Mucosa of rectum (tissue), 2 donors: ENCODE data around the gene SDK1.
"Not testable (repeated sequence)": the region's sequence is repeated elsewhere in the genome, so short reads cannot be mapped to it uniquely, and the experiment has no call there.

Experiments used
- H3K27ac ChIP-seq, 2 donors: one replicate each; pipeline ENCODE4 v1.7.0; 2013; ENCODE audit warnings: inconsistent platforms in 2 of 2, low read depth in 2 of 2, low read length in 2 of 2
- H3K27me3 ChIP-seq, 2 donors: one replicate each; pipeline ENCODE4 v1.7.0; 2013; ENCODE audit warnings: low read length in 2 of 2; ENCODE audit not compliant: control insufficient read depth in 2 of 2, insufficient read depth in 2 of 2
- H3K36me3 ChIP-seq, 2 donors: one replicate each; pipeline ENCODE4 v1.7.0; 2013; ENCODE audit warnings: low read length in 2 of 2; ENCODE audit not compliant: control insufficient read depth in 2 of 2, insufficient read depth in 2 of 2
- H3K4me1 ChIP-seq, 2 donors: one replicate each; pipeline ENCODE4 v1.7.0; 2013; ENCODE audit warnings: low read length in 2 of 2, mild to moderate bottlenecking in 1 of 2; ENCODE audit not compliant: control insufficient read depth in 2 of 2, insufficient read depth in 2 of 2
- H3K4me3 ChIP-seq, 2 donors: one replicate each; pipeline ENCODE4 v1.7.0; 2013; ENCODE audit warnings: low read length in 2 of 2
- H3K9ac ChIP-seq, 2 donors: one replicate each; pipeline ENCODE4 v1.7.0; 2013; ENCODE audit warnings: low read length in 2 of 2, low read depth in 1 of 2, mild to moderate bottlenecking in 1 of 2
- H3K9me3 ChIP-seq, 2 donors: one replicate each; pipeline ENCODE4 v1.7.0; 2013; ENCODE audit warnings: low read length in 2 of 2; ENCODE audit not compliant: control insufficient read depth in 2 of 2
- donor health status: healthy.
- donor health status: Normal muscosa, but diverticular disease.

SDK1 gene

DNA sequence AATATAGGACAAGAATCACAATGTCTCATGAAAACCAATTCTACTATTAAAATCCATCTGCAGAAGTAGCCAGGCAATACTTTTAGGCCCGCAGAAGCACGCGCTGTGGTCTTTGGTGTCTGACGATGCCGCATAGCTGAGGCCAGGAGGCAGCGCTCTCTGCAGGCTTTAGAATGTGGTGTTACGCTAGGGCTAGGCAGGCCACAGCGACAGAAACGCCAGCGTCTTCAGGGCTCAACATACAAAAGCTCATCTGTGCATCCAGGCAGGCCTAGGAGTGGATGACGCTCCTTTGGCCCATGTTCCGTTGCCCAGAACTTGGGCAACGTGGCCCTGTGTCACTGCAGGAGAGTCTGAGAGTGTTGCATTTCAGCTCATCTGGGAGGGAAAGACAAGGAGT, 779.9 kb downstream of the SDK1 start:
- Histone ChIP-seq H3K27ac (no peak overlapping the region), H3K4me3 (no peak overlapping the region), H3K9me3 (no peaks in the 10 kb centered on the region), H3K4me1 (no peaks in the 10 kb centered on the region), H3K36me3 (peaks cover 0 to 4% of the 10 kb centered on the region in 2 donors), H3K9ac (no peak overlapping the region), H3K27me3 (no peaks in the 10 kb centered on the region)

GRCh38 chr7:4083513-4083912, 782.5 kb downstream of the SDK1 start:
- H3K4me3 ChIP-seq = no peak overlapping the region
- no peaks in the 10 kb centered on the region for H3K27me3 ChIP-seq

GRCh38 chr7:4084271-4084670, 783.2 kb downstream of the SDK1 start:
- no peaks in the 10 kb centered on the region for H3K36me3 ChIP-seq
- H3K9me3 ChIP-seq = no peaks in the 10 kb centered on the region
- H3K4me3 ChIP-seq = no peak overlapping the region
- no peak overlapping the region for H3K9ac ChIP-seq
- no peaks in the 10 kb centered on the region for H3K4me1 ChIP-seq
- H3K27me3 ChIP-seq = no peaks in the 10 kb centered on the region
- H3K27ac ChIP-seq = no peak overlapping the region

More at GRCh38 chr7:4083513-4083912, 782.5 kb downstream of the SDK1 start:
- H3K36me3 ChIP-seq = no peaks in the 10 kb centered on the region
- H3K27ac ChIP-seq = no peak overlapping the region
- no peaks in the 10 kb centered on the region for H3K4me1 ChIP-seq
- no peaks in the 10 kb centered on the region for H3K9me3 ChIP-seq
- no peak overlapping the region for H3K9ac ChIP-seq

DNA sequence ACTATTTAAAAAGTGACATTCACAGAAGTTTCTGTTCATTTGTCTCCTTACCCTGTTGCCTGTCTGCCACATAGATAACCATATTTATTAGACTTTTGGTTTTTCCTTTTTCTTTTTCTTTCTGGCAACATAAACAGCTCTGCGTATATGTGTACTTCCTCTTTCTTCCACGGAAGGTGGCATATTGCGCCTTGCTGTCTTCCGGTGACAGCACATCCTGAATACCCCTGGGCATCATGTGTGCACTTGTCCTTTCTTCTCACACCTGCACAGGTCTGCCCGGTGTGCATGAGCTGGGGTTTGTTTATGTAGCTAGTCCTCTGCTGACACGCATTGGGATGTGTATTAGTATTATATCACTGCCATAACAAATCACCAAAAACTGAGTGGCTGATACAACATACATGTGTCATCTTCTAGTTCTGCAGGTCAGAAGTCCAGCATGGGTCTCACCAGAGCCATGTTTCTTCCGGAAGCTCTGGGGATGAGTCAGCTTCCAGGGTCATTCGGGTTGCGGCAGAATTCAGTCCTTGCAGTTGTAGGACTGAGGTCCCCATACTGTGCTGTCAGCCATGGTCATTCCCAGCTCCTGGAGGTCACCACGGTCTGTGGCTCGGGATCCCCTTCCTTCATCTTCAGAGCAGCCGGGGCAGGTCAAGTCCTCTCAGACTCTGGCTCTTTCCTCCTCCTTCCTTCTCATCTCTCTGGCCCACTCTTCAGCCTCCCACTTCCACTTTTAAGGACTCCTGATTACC, 785.1 kb downstream of the SDK1 start:
- Histone ChIP-seq H3K27ac (no peak overlapping the region), H3K4me1 (no peaks in the 10 kb centered on the region), H3K9me3 (peaks cover 0 to 6% of the 10 kb centered on the region in 2 donors), H3K9ac (no peak overlapping the region), H3K4me3 (no peak overlapping the region), H3K27me3 (no peaks in the 10 kb centered on the region), H3K36me3 (no peaks in the 10 kb centered on the region)

DNA sequence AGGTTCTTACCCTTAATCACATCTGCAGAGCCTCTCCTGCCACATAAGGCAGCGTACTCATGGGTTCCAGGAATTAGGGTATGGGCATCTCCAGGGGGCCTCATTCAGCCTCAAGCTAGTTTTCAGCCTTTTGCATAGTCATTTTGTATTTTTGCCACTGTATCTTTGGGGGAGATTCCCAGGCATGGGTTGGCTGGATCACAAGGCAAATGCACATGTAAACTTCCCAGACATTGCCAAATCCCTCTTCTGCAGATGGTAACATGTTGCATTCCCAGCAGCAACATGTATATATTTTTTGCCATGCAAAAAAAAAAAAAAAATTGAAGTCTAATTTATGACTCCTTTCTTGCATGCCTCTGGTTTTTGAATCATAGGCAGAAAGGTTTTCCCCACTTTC, 785.7 kb downstream of the SDK1 start:
- Histone ChIP-seq H3K9ac (no peak overlapping the region), H3K27ac (no peak overlapping the region)

DNA sequence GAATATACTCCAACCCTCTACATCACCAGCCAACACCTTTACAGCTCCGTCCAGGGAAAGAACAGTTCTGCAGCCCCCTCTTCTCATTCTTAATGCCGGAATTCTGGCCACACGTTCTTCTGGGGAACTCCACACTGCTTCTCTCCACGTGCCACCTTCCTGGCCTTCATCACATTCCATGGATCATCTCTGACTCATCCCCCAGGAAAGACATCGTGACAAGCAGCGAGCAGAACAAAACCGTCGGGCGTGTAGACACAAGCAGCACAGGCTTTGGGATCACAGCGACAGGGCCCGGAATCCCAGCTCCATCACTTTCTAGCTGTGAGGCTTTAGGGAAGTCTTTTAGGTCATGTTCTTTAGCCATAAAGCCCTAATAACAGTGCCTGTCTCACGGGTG, 790.7 kb downstream of the SDK1 start:
- peaks cover 0 to 2% of the 10 kb centered on the region in 2 donors for H3K4me1 ChIP-seq
- no peak overlapping the region for H3K4me3 ChIP-seq
- H3K27ac ChIP-seq = no peak overlapping the region
- peaks cover 0 to 6% of the 10 kb centered on the region in 2 donors for H3K9me3 ChIP-seq
- no peaks in the 10 kb centered on the region for H3K27me3 ChIP-seq
- H3K36me3 ChIP-seq = no peaks in the 10 kb centered on the region
- H3K9ac ChIP-seq = no peak overlapping the region

More for the DNA sequence above, 785.7 kb downstream of the SDK1 start:
- Histone ChIP-seq H3K4me1 (no peaks in the 10 kb centered on the region), H3K36me3 (no peaks in the 10 kb centered on the region), H3K9me3 (peaks cover 0 to 6% of the 10 kb centered on the region in 2 donors), H3K4me3 (no peak overlapping the region), H3K27me3 (no peaks in the 10 kb centered on the region)

GRCh38 chr7:4093035-4093434, 792.0 kb downstream of the SDK1 start:
- Histone ChIP-seq H3K9ac (no peak overlapping the region), H3K4me3 (no peak overlapping the region), H3K9me3 (peaks cover 0 to 6% of the 10 kb centered on the region in 2 donors), H3K36me3 (no peaks in the 10 kb centered on the region), H3K4me1 (peaks cover 0 to 2% of the 10 kb centered on the region in 2 donors), H3K27ac (no peak overlapping the region), H3K27me3 (no peaks in the 10 kb centered on the region)

GRCh38 chr7:4093483-4093882, 792.4 kb downstream of the SDK1 start:
- Histone ChIP-seq H3K36me3 (no peaks in the 10 kb centered on the region), H3K4me3 (no peak overlapping the region), H3K4me1 (peaks cover 0 to 2% of the 10 kb centered on the region in 2 donors), H3K27ac (no peak overlapping the region), H3K9me3 (peaks cover 0 to 6% of the 10 kb centered on the region in 2 donors), H3K9ac (no peak overlapping the region), H3K27me3 (no peaks in the 10 kb centered on the region)

- not testable (repeated sequence) for H3K4me1 ChIP-seq, H3K9me3 ChIP-seq, H3K4me3 ChIP-seq, H3K9ac ChIP-seq, H3K27ac ChIP-seq, H3K36me3 ChIP-seq, H3K27me3 ChIP-seq
Measured at GRCh38 chr7:4094158-4094557, 793.1 kb downstream of the SDK1 start.

- no peaks in the 10 kb centered on the region for H3K36me3 ChIP-seq
- no peak overlapping the region for H3K27ac ChIP-seq
- H3K9ac ChIP-seq = no peak overlapping the region
- H3K4me3 ChIP-seq = no peak overlapping the region
- peaks cover 0 to 2% of the 10 kb centered on the region in 2 donors for H3K4me1 ChIP-seq
- H3K27me3 ChIP-seq = no peaks in the 10 kb centered on the region
- H3K9me3 ChIP-seq = no peaks in the 10 kb centered on the region
Measured at GRCh38 chr7:4097001-4097609, 796.1 kb downstream of the SDK1 start.
